PFSK-1 (cell line): ENCODE measurements around the gene C2orf81.

Experiments
- POLR2AphosphoS5 ChIP-seq: IDR thresholded peaks from 2 replicates; pipeline ENCODE4 v1.6.1; 2012; ENCODE audit warnings: low read depth, mild to moderate bottlenecking, control low read depth, low read length, moderate library complexity
- REST ChIP-seq, 2 experiments: IDR thresholded peaks; 2 replicates each; pipeline versions ENCODE4 v1.6.1 to v1.8.0; 2011 to 2012; ENCODE audit warnings: low read depth in 2 of 2, low read length in 2 of 2, control low read depth in 1 of 2, inconsistent platforms in 1 of 2, mild to moderate bottlenecking in 1 of 2, moderate library complexity in 1 of 2; ENCODE audit not compliant: insufficient read depth in 1 of 2
- TAF1 ChIP-seq: IDR thresholded peaks from 2 replicates; pipeline ENCODE4 v1.6.1; 2012; ENCODE audit warnings: low read length, control low read depth, borderline replicate concordance; ENCODE audit not compliant: insufficient read depth

- TF ChIP-seq POLR2AphosphoS5 (no peak), TAF1 (no peak), REST (IDR thresholded peaks at IDR 0.05; ENCODE audit: insufficient read depth in 1 of 2, low read depth in 2 of 2, low read length in 2 of 2) (no peak)
These were observed 14.8 kb upstream of the C2orf81 start for GRCh38 chr2:74436111-74436805.
